Neutrophil (primary cell): ENCODE data around the gene ABR.
A peak's percentile ranks its signal among the peaks of the same experiment; 100 is the strongest.

Experiments used
- H3K27ac ChIP-seq: fragments of 200-600 bp; sonication (generic); 2 replicates; pipeline ENCODE4 v1.5.1; 2016; ENCODE audit warnings: mild to moderate bottlenecking, moderate library complexity
- H3K27me3 ChIP-seq: fragments of 200-600 bp; sonication (generic); 2 replicates; pipeline ENCODE4 v1.6.0; 2016; ENCODE audit warnings: mild to moderate bottlenecking
- H3K36me3 ChIP-seq: fragments of 200-600 bp; sonication (generic); 2 replicates; pipeline ENCODE4 v1.5.1; 2017
- H3K4me1 ChIP-seq, 2 experiments: fragments of 200-600 bp in 1 of 2; sonication (generic) in 1 of 2; 1 replicate in 1 of 2; 2 replicates in 1 of 2; pipeline versions ENCODE4 v1.5.1 to v1.6.1; 2013 to 2016; ENCODE audit warnings: low read depth in 1 of 2, low read length in 1 of 2, mild to moderate bottlenecking in 1 of 2, moderate library complexity in 1 of 2; ENCODE audit not compliant: control insufficient read depth in 1 of 2, insufficient read depth in 1 of 2
- H3K4me3 ChIP-seq, 2 experiments: fragments of 200-600 bp in 1 of 2; sonication (generic) in 1 of 2; 1 replicate in 1 of 2; 2 replicates in 1 of 2; pipeline ENCODE4 v1.5.1; 2013 to 2016; ENCODE audit warnings: low read depth in 1 of 2, low read length in 1 of 2, mild to moderate bottlenecking in 1 of 2, moderate library complexity in 1 of 2
- H3K9me3 ChIP-seq: fragments of 200-600 bp; sonication (generic); 2 replicates; pipeline ENCODE4 v1.5.1; 2016
- TF ChIP-seq, protein P1 (sequence below): fragments of 200-600 bp; sonication (generic); IDR thresholded peaks from 2 replicates; pipeline ENCODE4 v1.5.1; 2016; ENCODE audit warnings: antibody characterized with exemption

ABR gene

DNA sequence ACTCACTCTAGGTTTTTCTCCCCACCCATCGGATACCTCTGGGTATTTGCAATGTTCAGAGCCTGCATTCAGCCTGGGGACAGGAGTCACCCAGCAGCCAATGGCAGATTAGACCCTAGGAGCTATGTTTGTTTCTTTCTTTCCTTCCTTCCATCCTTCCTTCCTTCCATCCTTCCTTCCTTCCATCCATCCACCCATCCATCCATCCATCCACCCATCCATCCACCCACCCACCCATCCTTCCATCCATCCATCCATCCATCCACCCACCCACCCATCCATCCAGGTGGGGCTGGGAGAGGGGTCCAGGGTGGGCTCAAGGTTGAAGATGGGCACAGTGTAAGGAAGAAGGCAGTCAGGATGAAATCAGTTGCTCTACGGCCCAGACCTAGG lies 142.9 kb downstream of the ABR start:
- Histone ChIP-seq H3K36me3 (peaks cover 64% of the 10 kb centered on the region), H3K27ac (no peak overlapping the region), H3K4me3 (no peak overlapping the region), H3K27me3 (no peaks in the 10 kb centered on the region), H3K4me1 (peaks cover 17 to 21% of the 10 kb centered on the region in 2 experiments), H3K9me3 (no peaks in the 10 kb centered on the region)
- TF ChIP-seq, protein P1, sequence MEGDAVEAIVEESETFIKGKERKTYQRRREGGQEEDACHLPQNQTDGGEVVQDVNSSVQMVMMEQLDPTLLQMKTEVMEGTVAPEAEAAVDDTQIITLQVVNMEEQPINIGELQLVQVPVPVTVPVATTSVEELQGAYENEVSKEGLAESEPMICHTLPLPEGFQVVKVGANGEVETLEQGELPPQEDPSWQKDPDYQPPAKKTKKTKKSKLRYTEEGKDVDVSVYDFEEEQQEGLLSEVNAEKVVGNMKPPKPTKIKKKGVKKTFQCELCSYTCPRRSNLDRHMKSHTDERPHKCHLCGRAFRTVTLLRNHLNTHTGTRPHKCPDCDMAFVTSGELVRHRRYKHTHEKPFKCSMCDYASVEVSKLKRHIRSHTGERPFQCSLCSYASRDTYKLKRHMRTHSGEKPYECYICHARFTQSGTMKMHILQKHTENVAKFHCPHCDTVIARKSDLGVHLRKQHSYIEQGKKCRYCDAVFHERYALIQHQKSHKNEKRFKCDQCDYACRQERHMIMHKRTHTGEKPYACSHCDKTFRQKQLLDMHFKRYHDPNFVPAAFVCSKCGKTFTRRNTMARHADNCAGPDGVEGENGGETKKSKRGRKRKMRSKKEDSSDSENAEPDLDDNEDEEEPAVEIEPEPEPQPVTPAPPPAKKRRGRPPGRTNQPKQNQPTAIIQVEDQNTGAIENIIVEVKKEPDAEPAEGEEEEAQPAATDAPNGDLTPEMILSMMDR: no peak

DNA sequence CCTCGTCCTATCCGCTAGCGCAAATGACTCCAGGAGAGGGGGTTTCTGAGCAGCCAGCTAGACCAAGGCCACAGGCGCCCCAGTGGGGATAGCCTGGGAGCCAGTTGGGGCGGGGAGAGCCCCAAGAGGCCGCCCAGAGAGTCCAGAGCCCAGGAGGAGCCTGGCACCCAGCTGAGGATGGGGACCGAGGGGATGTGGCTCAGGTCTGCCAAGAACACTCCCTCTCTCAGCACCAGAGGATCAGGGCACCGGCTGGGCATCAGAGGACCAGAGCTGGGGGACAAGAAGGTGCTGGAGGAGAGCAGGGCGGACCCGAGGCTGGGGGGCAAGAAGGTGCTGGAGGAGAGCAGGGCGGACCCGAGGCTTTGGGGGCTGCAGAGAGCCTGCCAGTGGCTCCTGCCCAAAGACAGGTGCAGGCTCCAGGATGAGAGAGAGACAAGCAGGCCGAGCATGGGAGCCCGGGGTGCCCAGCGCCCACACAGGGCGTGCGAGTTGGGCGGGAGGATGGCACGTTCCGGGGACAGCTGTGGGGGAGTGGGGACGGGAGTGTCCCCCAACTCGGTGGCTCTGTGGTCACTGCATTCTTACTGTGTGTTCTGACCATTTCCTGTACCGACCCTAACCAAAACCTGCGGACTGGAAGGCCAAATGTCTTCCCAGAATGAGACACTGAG lies 143.5 kb downstream of the ABR start:
- H3K27ac ChIP-seq: no peak overlapping the region
- no peaks in the 10 kb centered on the region for H3K27me3 ChIP-seq
- TF ChIP-seq, protein P1: no peak
- peaks cover 63% of the 10 kb centered on the region for H3K36me3 ChIP-seq
- H3K4me1 ChIP-seq: peaks cover 17 to 21% of the 10 kb centered on the region in 2 experiments
- no peaks in the 10 kb centered on the region for H3K9me3 ChIP-seq
- H3K4me3 ChIP-seq: no peak overlapping the region

DNA sequence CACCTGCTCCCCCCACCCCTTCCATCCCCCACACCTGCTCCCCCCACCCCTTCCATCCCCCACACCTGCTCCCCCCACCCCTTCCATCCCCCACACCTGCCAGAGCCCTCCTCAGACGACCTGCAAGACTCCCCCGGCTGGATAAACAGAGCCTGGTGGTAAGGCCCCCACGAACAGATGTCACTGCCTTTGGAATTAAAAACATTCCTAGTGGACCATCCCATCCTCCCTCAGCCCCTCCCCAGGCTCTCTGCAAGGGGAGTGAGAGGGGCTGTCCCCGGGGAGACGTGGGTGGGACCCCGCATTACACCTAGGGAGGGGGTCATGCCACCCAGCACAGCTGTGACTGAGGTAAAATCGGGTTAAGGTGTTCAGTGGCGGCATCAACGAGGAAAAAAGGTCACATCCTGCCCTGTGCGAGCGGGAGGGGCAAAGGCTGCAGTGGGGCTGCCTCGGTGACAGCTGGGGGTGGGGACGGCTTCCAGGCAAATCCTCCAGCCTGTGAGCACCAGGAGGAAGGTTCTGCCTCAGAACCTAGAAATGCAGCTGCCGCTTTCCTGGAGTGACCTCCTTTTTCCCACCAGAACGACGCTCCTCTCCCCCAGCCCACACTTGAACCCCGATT lies 144.1 kb downstream of the ABR start:
- TF ChIP-seq, protein P1: no peak
- Histone ChIP-seq H3K4me1 (peaks cover 13 to 18% of the 10 kb centered on the region in 2 experiments), H3K27me3 (no peaks in the 10 kb centered on the region), H3K36me3 (peaks cover 68% of the 10 kb centered on the region), H3K9me3 (no peaks in the 10 kb centered on the region), H3K4me3 (no peak overlapping the region), H3K27ac (no peak overlapping the region)

DNA sequence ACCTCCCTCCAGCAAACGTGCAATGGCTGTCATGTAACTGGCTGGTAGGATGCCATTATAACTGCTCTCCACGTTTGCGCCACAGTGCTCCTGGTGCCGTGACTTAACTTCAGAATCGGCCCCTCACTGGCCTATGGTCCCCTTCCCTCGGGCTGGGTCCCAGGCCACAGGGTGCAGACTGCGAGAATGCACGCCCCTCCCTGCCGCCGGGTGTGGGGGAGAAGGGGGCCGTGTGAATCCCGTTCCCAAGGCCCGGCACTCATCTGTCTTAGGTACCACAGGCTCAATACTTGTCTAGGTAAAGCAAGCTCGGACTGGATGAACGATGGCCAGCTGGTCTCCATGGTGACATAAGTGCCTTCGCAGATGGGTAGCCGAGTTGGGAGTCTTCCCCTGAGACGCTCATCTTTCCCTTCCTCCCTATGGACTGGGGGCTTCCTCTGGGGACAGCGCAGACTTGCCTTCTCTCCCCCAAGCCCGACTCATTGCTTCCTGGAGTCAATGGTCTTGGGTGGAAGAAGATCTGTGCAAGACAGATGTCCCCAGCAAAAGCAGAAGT lies 145.1 kb downstream of the ABR start:
- H3K27ac ChIP-seq: no peak overlapping the region
- TF ChIP-seq, protein P1: no peak
- H3K4me1 ChIP-seq: peaks cover 3 to 9% of the 10 kb centered on the region in 2 experiments
- H3K9me3 ChIP-seq: no peaks in the 10 kb centered on the region
- no peak overlapping the region for H3K4me3 ChIP-seq
- H3K27me3 ChIP-seq: no peaks in the 10 kb centered on the region
- peaks cover 77% of the 10 kb centered on the region for H3K36me3 ChIP-seq

DNA sequence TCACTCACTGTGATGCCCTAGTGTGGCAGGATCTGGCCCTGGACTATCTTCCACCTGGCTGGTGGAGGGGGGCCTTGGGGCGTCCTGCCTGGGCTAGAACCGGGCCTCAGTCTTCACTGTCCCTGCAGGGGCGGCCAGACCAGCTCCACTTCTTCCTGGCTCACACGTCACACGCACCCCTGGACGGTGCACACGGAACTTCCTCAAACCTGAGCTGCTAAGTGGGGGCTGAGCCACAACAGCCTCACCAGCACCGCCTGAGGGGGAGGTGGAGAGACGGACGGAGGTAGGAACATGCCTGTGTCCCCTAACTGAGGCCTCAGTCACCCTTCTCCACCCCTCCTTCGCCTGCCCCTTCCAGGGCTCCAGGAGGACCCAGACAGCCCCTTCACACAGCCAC lies 146.3 kb downstream of the ABR start:
- Histone ChIP-seq H3K9me3 (no peaks in the 10 kb centered on the region), H3K36me3 (peaks cover 66% of the 10 kb centered on the region), H3K4me1 (peaks cover 0 to 3% of the 10 kb centered on the region in 2 experiments), H3K27ac (peak overlapping the region; percentile 42), H3K4me3 (no peak overlapping the region), H3K27me3 (no peaks in the 10 kb centered on the region)
- TF ChIP-seq, protein P1: no peak
